Measurements from ENCODE around the gene YBX2.

Gene YBX2

DNA sequence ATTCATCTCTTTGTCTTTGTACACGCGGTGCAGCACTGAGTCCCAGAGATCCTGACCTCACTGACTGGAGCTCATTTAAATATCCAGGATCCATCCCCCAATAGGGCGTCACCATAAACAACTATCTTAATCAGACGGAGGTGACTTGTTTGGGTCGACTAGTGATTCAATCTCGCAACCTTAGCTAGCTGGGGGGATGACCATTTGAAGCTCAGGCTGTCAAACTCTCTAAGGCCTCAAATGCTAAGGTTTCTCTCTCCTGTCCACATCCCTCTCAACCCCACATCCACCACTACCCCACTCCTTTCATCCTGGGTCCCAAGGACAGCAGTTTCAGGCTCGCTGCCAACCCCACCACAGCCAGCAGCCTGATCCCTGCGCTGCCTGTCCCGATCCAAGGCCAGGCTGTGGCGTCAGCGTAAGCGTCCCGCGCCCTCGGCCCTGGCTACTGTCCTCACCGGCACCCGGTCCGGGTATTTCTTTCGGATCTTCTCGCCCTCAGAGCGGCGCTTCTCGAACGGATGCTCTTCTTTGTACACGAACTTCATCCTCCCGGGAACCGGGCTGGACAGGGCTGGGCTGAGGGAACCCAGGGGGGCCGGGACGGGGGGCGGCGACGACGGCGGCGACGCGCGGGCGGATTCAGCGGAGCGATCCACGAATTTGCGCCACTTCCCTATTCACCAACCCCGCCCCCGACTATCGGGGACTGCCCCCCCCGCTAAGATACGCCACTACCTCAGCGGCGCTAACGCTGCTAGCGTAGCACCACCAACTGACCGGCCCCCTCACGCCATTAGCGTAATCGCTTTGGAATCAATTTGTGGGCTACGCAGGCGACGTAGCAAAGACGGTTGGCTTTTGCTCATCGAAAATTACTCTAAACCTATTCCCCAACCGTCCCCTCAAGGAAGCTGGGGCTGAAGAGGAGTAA, 52.4 kb downstream of the YBX2 start, which contains the start of gene GABARAP:
Gene GABARAP, minus strand, starts transcription at position 667 of the 934 bp plus-strand sequence. Its CDS starts 119 bp downstream, at position 548.
- peak; percentile 77 for DNase-seq

GRCh38 chr17:7241090-7241733, 53.2 kb downstream of the YBX2 start:
- DNase-seq = no peak

DNA sequence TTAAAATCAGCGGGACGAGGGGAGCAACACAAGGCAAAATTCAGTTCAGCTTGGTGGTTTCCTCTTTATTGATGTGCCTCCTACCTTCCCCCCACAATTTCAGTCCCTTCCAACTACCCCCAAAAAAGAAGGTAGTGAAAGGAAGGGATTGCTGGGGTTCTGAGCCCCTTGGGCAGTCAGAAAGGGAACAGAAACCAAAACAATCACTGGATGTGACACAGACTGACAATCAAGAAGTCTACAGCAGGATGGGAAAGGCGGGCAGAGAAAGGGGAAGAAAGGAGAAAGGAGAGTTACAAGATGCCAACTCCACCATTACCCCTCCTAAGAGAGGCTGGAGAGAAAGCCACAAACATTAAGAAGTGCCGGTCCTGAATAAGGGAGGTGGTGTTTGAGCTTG, 54.1 kb downstream of the YBX2 start:
- no peak for DNase-seq

- DNase-seq = peak; percentile 96
Measured at GRCh38 chr17:7239091-7240027, 55.1 kb downstream of the YBX2 start, which contains the start of gene PHF23. Gene PHF23, minus strand, starts transcription at chr17:7239457. Its CDS starts 178 bp downstream, at chr17:7239279.

DNA sequence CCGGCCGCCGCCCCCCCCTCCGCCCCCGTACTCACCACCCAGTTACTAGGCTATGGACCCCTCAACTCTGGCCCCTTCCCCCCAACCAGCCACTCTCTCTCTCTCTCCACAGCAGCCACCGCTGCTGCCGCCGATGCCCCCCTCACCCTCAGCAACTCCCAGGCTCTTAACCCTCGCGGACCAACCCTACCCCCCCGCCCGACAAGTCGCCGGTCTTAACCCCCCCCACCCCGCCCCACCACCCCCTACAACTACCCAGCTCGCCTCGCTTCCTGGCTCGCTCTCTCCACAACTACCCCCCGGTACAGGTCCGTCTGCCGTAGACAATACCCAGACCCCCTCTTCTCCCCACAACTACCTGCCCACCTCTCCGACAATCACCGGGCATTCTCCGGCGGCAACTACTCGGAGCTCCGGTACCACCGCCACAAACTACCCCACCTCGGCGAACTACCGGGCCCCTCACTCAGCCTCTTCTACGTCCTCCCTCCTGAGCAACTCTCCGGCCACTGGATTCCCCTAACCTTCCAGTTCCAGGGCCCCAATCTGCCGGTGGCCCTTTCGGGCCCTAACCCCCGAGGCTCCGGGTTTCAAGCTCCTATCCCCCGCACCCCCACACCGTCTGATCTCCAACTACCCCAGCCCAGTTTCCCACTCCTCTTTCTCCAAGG, 55.9 kb downstream of the YBX2 start:
- DNase-seq = no peak

Measured in NCI-H1092 (cell line).